HG02852 (cell line): ENCODE measurements around the gene CUEDC2.

Source experiments
- ATAC-seq: cut with Tn5 transposase; IDR thresholded peaks from one replicate; pipeline ENCODE4 v1.9.1; 2021; ENCODE audit warnings: mild to moderate bottlenecking, moderate library complexity; ENCODE audit not compliant: unreplicated experiment

CUEDC2 gene

GRCh38 chr10:102411341-102412255, 20.8 kb downstream of the CUEDC2 start:
- no peak for ATAC-seq

GRCh38 chr10:102410429-102411073, 21.8 kb downstream of the CUEDC2 start:
- ATAC-seq = no peak

- ATAC-seq = no peak
These were observed 22.6 kb downstream of the CUEDC2 start for GRCh38 chr10:102409604-102410428.

- ATAC-seq = no peak
These were observed 23.4 kb downstream of the CUEDC2 start for GRCh38 chr10:102408728-102409603.

GRCh38 chr10:102408131-102408727, 24.1 kb downstream of the CUEDC2 start:
- ATAC-seq = no peak

GRCh38 chr10:102407425-102408130, 24.8 kb downstream of the CUEDC2 start:
- no peak for ATAC-seq

GRCh38 chr10:102406815-102407214, 25.6 kb downstream of the CUEDC2 start:
- ATAC-seq = no peak

GRCh38 chr10:102405632-102406031, 26.7 kb downstream of the CUEDC2 start:
- no peak for ATAC-seq

- no peak for ATAC-seq
These were observed 27.2 kb downstream of the CUEDC2 start for GRCh38 chr10:102405108-102405571.

GRCh38 chr10:102404361-102405107, 27.8 kb downstream of the CUEDC2 start:
- ATAC-seq = no peak

GRCh38 chr10:102403115-102403514, 29.3 kb downstream of the CUEDC2 start:
- ATAC-seq = no peak

- no peak for ATAC-seq
These were observed 29.9 kb downstream of the CUEDC2 start for GRCh38 chr10:102402512-102402896.

- ATAC-seq = no peak
These were observed 30.5 kb downstream of the CUEDC2 start for GRCh38 chr10:102401735-102402511.

GRCh38 chr10:102401342-102401654, 31.1 kb downstream of the CUEDC2 start:
- ATAC-seq = no peak

GRCh38 chr10:102400598-102401341, 31.6 kb downstream of the CUEDC2 start:
- no peak for ATAC-seq

GRCh38 chr10:102400076-102400475, 32.3 kb downstream of the CUEDC2 start:
- no peak for ATAC-seq
